ENCODE measurements around the gene LHB.

- TF ChIP-seq POLR2A (IDR thresholded peaks at IDR 0.05; ENCODE audit: low read depth, low read length) = no peak
- TF ChIP-seq POLR2AphosphoS5 (IDR thresholded peaks at IDR 0.05; ENCODE audit: insufficient read depth, low read depth, low read length) = no peak
- no peak for TF ChIP-seq CTCF (IDR thresholded peaks at IDR 0.05; ENCODE audit: extremely low read depth in 1 of 2, insufficient read depth in 1 of 2, low read depth in 1 of 2, low read length in 2 of 2)
Observed at GRCh38 chr19:49017041-49017665, at the start of gene LHB.
